Activated effector memory CD4-positive, alpha-beta T cell treated with anti-CD3 and anti-CD28 coated beads, Interleukin-2, amount 50 U/mL, for 16 hours (primary cell): ENCODE measurements around the gene DET1.
"Not testable (repeated sequence)": the region's sequence is repeated elsewhere in the genome, so short reads cannot be mapped to it uniquely, and the experiment has no call there.

ENCODE experiments used
- DNase-seq: peaks from one replicate; pipeline ENCODE4 v3.0.0-alpha.2; 2020

The DET1 gene

GRCh38 chr15:88546248-88547129 is at the start of gene DET1:
Gene DET1, minus strand, starts transcription at chr15:88546681. Its CDS starts 14,976 bp downstream, at chr15:88531705.
- peak; percentile 98 for DNase-seq

- no peak for DNase-seq
These were observed 44.9 kb upstream of the DET1 start for GRCh38 chr15:88591384-88591783.

- DNase-seq, result no peak
These were observed 44.3 kb upstream of the DET1 start for GRCh38 chr15:88590759-88591158.

GRCh38 chr15:88586401-88587162 is 40.1 kb upstream of the DET1 start:
- DNase-seq, result no peak

GRCh38 chr15:88580532-88580931 is 34.1 kb upstream of the DET1 start:
- DNase-seq, result no peak

- DNase-seq, result no peak
These were observed 32.8 kb upstream of the DET1 start for GRCh38 chr15:88579322-88579721.

- no peak for DNase-seq
These were observed 28.2 kb upstream of the DET1 start for GRCh38 chr15:88574655-88575054.

GRCh38 chr15:88574077-88574476 is 27.6 kb upstream of the DET1 start:
- no peak for DNase-seq

- no peak for DNase-seq
These were observed 25.4 kb upstream of the DET1 start for GRCh38 chr15:88571852-88572259.

GRCh38 chr15:88571153-88571851 is 24.8 kb upstream of the DET1 start:
- no peak for DNase-seq

GRCh38 chr15:88568589-88568988 is 22.1 kb upstream of the DET1 start:
- DNase-seq, result no peak

- DNase-seq, result no peak
These were observed 18.3 kb upstream of the DET1 start for GRCh38 chr15:88564741-88565140.

- DNase-seq, result no peak
These were observed 17.2 kb upstream of the DET1 start for GRCh38 chr15:88563638-88564037.

- DNase-seq, result not testable (repeated sequence)
These were observed 13.1 kb upstream of the DET1 start for GRCh38 chr15:88559565-88559964.

GRCh38 chr15:88558026-88558425 is 11.5 kb upstream of the DET1 start:
- not testable (repeated sequence) for DNase-seq

- not testable (repeated sequence) for DNase-seq
These were observed 1.5 kb upstream of the DET1 start for GRCh38 chr15:88548009-88548408.

GRCh38 chr15:88545578-88546247 is 768 bp downstream of the DET1 start:
- DNase-seq, result not testable (repeated sequence)

- DNase-seq, result no peak
These were observed 3.3 kb downstream of the DET1 start for GRCh38 chr15:88543065-88543776.

GRCh38 chr15:88542342-88542733 is 4.1 kb downstream of the DET1 start:
- DNase-seq, result no peak

- no peak for DNase-seq
These were observed 4.7 kb downstream of the DET1 start for GRCh38 chr15:88541709-88542341.

- DNase-seq, result not testable (repeated sequence)
These were observed 5.4 kb downstream of the DET1 start for GRCh38 chr15:88541111-88541510.

- not testable (repeated sequence) for DNase-seq
These were observed 6.1 kb downstream of the DET1 start for GRCh38 chr15:88540350-88540749.
